ENCODE data around the gene RAB25. TPM values are rescaled to one million over a fixed set of nuclear protein-coding genes. Genes with fewer than 3 reads are reported as not detected.

RAB25 gene
- total RNA-seq (2016; rRNA removed; fragmentation: Illumina TruSeq; extraction: Trizol) (0.20 TPM in 1 of 2 replicates, not detected in the other), polyA plus RNA-seq (2011; rRNA removed) (0.12 and 0.22 TPM in 2 replicates), polyA minus RNA-seq (2011; rRNA and poly(A)+ RNA removed; ENCODE audit: low replicate concordance) (not detected in 2 replicates), Bru-seq, nascent RNA (percentile 20 among the genes with signal in this experiment), BruChase-seq, experiment 1, labeled RNA remaining after a 6-hour chase (percentile 29 among the genes with signal in this experiment), BruChase-seq, experiment 2, labeled RNA remaining after a 2-hour chase (percentile 20 among the genes with signal in this experiment)
- total RNA-seq (2016; cell fraction: cytosol; rRNA removed; fragmentation: Illumina TruSeq; extraction: Trizol; ENCODE audit: low read depth), result not detected in 2 replicates
- 0.17 TPM in 1 of 2 replicates, not detected in the other for total RNA-seq (2016; cell fraction: insoluble cytoplasmic fraction; rRNA removed; fragmentation: Illumina TruSeq; extraction: Trizol)
- 0.17 TPM in 1 of 2 replicates, not detected in the other for total RNA-seq (2016; cell fraction: membrane; rRNA removed; fragmentation: Illumina TruSeq; extraction: Trizol)
- not detected in 2 replicates for total RNA-seq (2016; cell fraction: nucleus; rRNA removed; fragmentation: Illumina TruSeq; extraction: Trizol)
- polyA plus RNA-seq (2011; cell fraction: cytosol; rRNA removed), result 0.12 and 0.21 TPM in 2 replicates
- polyA plus RNA-seq (2011; cell fraction: nucleus; rRNA removed), result 0.33 and 0.37 TPM in 2 replicates
- 0.33 and 0.34 TPM in 2 replicates for polyA plus RNA-seq (2012)
- not detected in 2 replicates for polyA plus RNA-seq (2016; cell fraction: cytosol; fragmentation: Illumina TruSeq; extraction: Trizol; ENCODE audit: low read depth)
- not detected in 2 replicates for polyA plus RNA-seq (2016; cell fraction: insoluble cytoplasmic fraction; fragmentation: Illumina TruSeq; extraction: Trizol; ENCODE audit: low read depth)
- polyA plus RNA-seq (2016; cell fraction: membrane; fragmentation: Illumina TruSeq; extraction: Trizol; ENCODE audit: low read depth), result not detected in 2 replicates
- polyA plus RNA-seq (2016; cell fraction: nucleus; fragmentation: Illumina TruSeq; extraction: Trizol; ENCODE audit: insufficient read depth, low read depth), result not detected in 2 replicates
- not detected in 2 replicates for polyA minus RNA-seq (2011; cell fraction: cytosol; rRNA and poly(A)+ RNA removed)
- polyA minus RNA-seq (2011; cell fraction: nucleus; rRNA and poly(A)+ RNA removed), result not detected in 2 replicates
- long read RNA-seq, experiment 1, result 0 reads
- long read RNA-seq, experiment 2, result 0 reads

GRCh38 chr1:156060937-156061636, at the start of gene RAB25:
Gene RAB25 (plus strand): TSS chr1:156061160. CDS start chr1:156061401, 241 bp downstream.
- Histone ChIP-seq H3K27ac (ENCODE audit: extremely low read length, insufficient read depth, low read length) (no peak within 1 kb of the TSS), H3K4me3 (replicated peaks in 1 of 3; ENCODE audit: insufficient read depth in 1 of 3, low read depth in 2 of 3, low read length in 3 of 3) (no peak within 1 kb of the TSS), H3K9ac (ENCODE audit: insufficient read depth, low read depth, low read length) (no peak within 1 kb of the TSS), H3K4me2 (ENCODE audit: low read depth, low read length) (no peak within 1 kb of the TSS), H3K9me3 (ENCODE audit: low read length) (no peaks in the 10 kb centered on the region), H3K79me2 (ENCODE audit: insufficient read depth, low read length) (no peaks in the 10 kb centered on the region), H2AFZ (ENCODE audit: low read length) (no peak within 1 kb of the TSS), H4K20me1 (ENCODE audit: insufficient read depth, low read length) (no peaks in the 10 kb centered on the region), H3K36me3 (replicated peaks in 1 of 2; ENCODE audit: control insufficient read depth in 1 of 2, insufficient read depth in 2 of 2, low read length in 2 of 2) (0 out of 5 replicates have a peak, but pooled peaks cover 0 to 5% of the 10 kb centered on the region in 2 experiments), H3K27me3 (ENCODE audit: control insufficient read depth in 1 of 2, insufficient read depth in 2 of 2, low read length in 2 of 2) (no peaks in the 10 kb centered on the region), H3K4me1 (ENCODE audit: insufficient read depth, low read length) (peaks cover 39% of the 10 kb centered on the region)
- ChIA-PET POLR2A (interaction anchor here (1.3 kb wide), 1 partner anchor 116 kb away, joined by 3 read pairs; no protein-coding TSS in a partner anchor), CTCF (ENCODE audit: low intra/inter-chr PET ratio, low total read pairs) (no interaction called here)
- no peak for ATAC-seq
- BruUV-seq (replicated peaks), result no TSS peak
- peak; percentile 93 for TF ChIP-seq ATF7 (IDR thresholded peaks at IDR 0.05)
- no peak for TF ChIP-seq ATF7 (CRISPR knock-in tag; IDR thresholded peaks at IDR 0.05)
- TF ChIP-seq ZBTB33 (CRISPR knock-in tag; IDR thresholded peaks at IDR 0.05), result peak; percentile 19; the same call in 1 of the 2 replicates
- no peak for TF ChIP-seq ZNF484 (CRISPR knock-in tag; IDR thresholded peaks at IDR 0.05; ENCODE audit: borderline replicate concordance, low read depth)
- TF ChIP-seq CREB1 (IDR thresholded peaks at IDR 0.05), result peak; percentile 90
- no peak for TF ChIP-seq CREB1 (CRISPR knock-in tag; IDR thresholded peaks at IDR 0.05)
- no peak for TF ChIP-seq ZNF138 (CRISPR knock-in tag; IDR thresholded peaks at IDR 0.05; ENCODE audit: low read depth)
- no peak for TF ChIP-seq ZNF180 (CRISPR knock-in tag; IDR thresholded peaks at IDR 0.05; ENCODE audit: borderline replicate concordance, low read depth)
- WGBS (ENCODE audit: low lambda C conversion rate), result 65% methylated on average over 11 of the region's 11 CpGs
- intact Hi-C loops (cut with micrococcal nuclease; ENCODE audit: unreplicated experiment) (loop anchor here (10.0 kb wide), 1 partner anchor 56 kb away; no protein-coding TSS in a partner anchor), in situ Hi-C loops (cut with HindIII; ENCODE audit: extremely low pct_ligation_motif_present, low pct_unique_long_range_greater_than_20kb) (loop anchor here (10.0 kb wide), 1 partner anchor 116 kb away; the partner anchor contains the start of gene RXFP4)
- DNase-seq (ENCODE audit: low spot score), result no peak
- FAIRE-seq, result no peak
